Measurements from ENCODE around the gene TMPRSS13. TPM values are rescaled to one million over a fixed set of nuclear protein-coding genes. Genes with fewer than 3 reads are reported as not detected.

TMPRSS13 gene
- polyA plus RNA-seq, 1 experiment = not detected

- ChIA-PET CTCF (interaction anchor here (0.6 to 2.1 kb wide), 2 partner anchors 70 to 128 kb away, joined by 3 to 5 read pairs; no protein-coding TSS in a partner anchor), POLR2A (no interaction called here)
- H3K36me3 ChIP-seq (ENCODE audit: control insufficient read depth, insufficient read depth, low read length) = no peaks in the 10 kb centered on the region
- DNase-seq (ENCODE audit: low read depth) = no peak
- H3K27me3 ChIP-seq (ENCODE audit: control insufficient read depth, insufficient read depth, low read length) = peaks cover 34% of the 10 kb centered on the region
- TF ChIP-seq CTCF (IDR thresholded peaks at IDR 0.05; ENCODE audit: insufficient read depth, low read depth, low read length) = no peak
- no peak overlapping the region for H3K4me3 ChIP-seq (ENCODE audit: low read depth, low read length)
Measured at GRCh38 chr11:117877120-117877784, 52.0 kb downstream of the TMPRSS13 start.

DNA sequence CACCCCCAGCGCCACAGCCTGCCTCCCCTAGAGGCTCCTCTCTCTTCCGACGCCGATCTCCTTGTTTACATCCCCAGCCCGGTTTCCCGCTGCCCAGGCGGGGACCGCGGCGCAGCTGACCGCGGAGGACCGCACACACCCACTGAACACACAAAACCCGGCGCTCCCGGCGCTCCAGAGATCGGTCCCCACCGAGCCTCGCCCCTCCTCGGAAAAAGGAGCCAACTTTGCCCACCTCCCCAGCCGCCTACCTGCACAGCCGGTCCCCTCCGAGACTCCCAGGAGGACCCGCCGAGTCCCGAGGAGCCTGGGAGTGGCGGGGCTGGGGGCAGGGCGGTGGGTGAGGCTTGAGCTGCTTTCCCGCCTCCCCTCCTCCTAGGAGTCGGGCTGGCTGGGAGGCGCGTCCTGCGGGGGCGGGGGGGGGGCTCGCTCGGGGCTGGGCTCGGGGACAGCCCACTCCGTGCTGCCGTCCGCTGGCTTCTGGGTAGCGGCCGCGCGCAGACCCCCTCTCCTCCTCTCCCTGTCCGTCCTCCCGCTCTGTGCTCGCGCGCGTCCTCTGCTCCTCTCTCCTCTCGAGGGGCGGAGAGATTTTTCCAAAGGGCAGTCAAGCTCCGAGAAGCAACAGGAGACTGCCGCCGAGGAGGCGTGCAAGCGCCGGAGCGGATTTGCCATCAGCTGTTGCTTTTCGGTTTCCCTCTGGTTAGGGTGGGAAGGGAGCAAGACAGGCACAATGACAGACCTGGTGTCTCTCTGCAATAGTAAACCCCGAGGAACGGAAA is 52.7 kb downstream of the TMPRSS13 start, which contains the start of gene FXYD6:
Gene FXYD6, minus strand, starts transcription at position 318 of the 779 bp plus-strand sequence. CDS start 33,882 bp downstream, outside the sequence.
- POLR2A ChIA-PET = no interaction called here
- CTCF ChIA-PET = interaction anchor here (0.6 kb wide), 1 partner anchor 129 kb away, joined by 3 read pairs; no protein-coding TSS in a partner anchor
- Histone ChIP-seq H3K27me3 (ENCODE audit: control insufficient read depth, insufficient read depth, low read length) (peaks cover 40% of the 10 kb centered on the region), H3K36me3 (ENCODE audit: control insufficient read depth, insufficient read depth, low read length) (no peaks in the 10 kb centered on the region), H3K4me3 (ENCODE audit: low read depth, low read length) (no peak within 1 kb of the TSS)
- no peak for TF ChIP-seq CTCF (IDR thresholded peaks at IDR 0.05; ENCODE audit: insufficient read depth, low read depth, low read length)
- DNase-seq (ENCODE audit: low read depth) = no peak

GRCh38 chr11:117876059-117876340 is 53.2 kb downstream of the TMPRSS13 start:
- TF ChIP-seq CTCF (IDR thresholded peaks at IDR 0.05; ENCODE audit: insufficient read depth, low read depth, low read length) = no peak
- Histone ChIP-seq H3K4me3 (ENCODE audit: low read depth, low read length) (no peak overlapping the region), H3K27me3 (ENCODE audit: control insufficient read depth, insufficient read depth, low read length) (peaks cover 40% of the 10 kb centered on the region), H3K36me3 (ENCODE audit: control insufficient read depth, insufficient read depth, low read length) (no peaks in the 10 kb centered on the region)
- CTCF ChIA-PET = no interaction called here
- DNase-seq (ENCODE audit: low read depth) = no peak
- POLR2A ChIA-PET = no interaction called here

GRCh38 chr11:117875382-117876058 is 53.7 kb downstream of the TMPRSS13 start:
- no peak for TF ChIP-seq CTCF (IDR thresholded peaks at IDR 0.05; ENCODE audit: insufficient read depth, low read depth, low read length)
- Histone ChIP-seq H3K36me3 (ENCODE audit: control insufficient read depth, insufficient read depth, low read length) (no peaks in the 10 kb centered on the region), H3K4me3 (ENCODE audit: low read depth, low read length) (no peak overlapping the region), H3K27me3 (ENCODE audit: control insufficient read depth, insufficient read depth, low read length) (peaks cover 40% of the 10 kb centered on the region)
- DNase-seq (ENCODE audit: low read depth) = no peak
- POLR2A ChIA-PET = no interaction called here
- CTCF ChIA-PET = no interaction called here

DNA sequence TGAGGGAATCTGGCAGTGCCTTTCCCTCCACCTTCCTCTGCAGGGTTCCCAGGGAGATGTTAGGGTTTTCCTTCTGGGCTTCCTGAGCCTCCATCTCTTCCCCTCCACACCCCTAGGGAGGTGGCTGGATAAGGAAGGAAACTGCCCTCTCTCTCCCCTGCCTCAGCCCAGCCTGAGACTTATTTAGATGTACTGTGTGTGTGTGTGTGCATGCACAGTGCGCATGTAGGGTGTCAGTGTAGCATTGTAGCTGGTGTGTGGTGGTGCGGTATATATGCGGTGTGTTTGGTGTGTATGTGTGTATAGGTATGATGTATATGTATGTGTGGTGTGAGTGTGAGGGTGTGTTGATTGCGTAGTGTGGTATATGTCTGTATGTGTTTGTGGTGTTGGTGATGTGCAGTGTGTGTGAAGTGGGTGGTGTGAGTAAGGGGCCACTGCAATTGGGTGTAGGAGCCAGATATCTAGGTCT is 54.3 kb downstream of the TMPRSS13 start:
- Histone ChIP-seq H3K36me3 (ENCODE audit: control insufficient read depth, insufficient read depth, low read length) (no peaks in the 10 kb centered on the region), H3K4me3 (ENCODE audit: low read depth, low read length) (no peak overlapping the region), H3K27me3 (ENCODE audit: control insufficient read depth, insufficient read depth, low read length) (peaks cover 40% of the 10 kb centered on the region)
- TF ChIP-seq CTCF (IDR thresholded peaks at IDR 0.05; ENCODE audit: insufficient read depth, low read depth, low read length) = no peak
- CTCF ChIA-PET = no interaction called here
- DNase-seq (ENCODE audit: low read depth) = no peak
- POLR2A ChIA-PET = no interaction called here

Measured in BJ (cell line).